G401 (cell line): ENCODE results near the gene CCDC78. TPM values are rescaled to one million over a fixed set of nuclear protein-coding genes. Genes with fewer than 3 reads are reported as not detected.
A peak's percentile ranks its signal among the peaks of the same experiment; 100 is the strongest.

ENCODE experiments used
- DNase-seq: peaks from one replicate; pipeline ENCODE4 v3.0.0-alpha.2; 2015; ENCODE audit warnings: low spot score
- in situ Hi-C: cut with HindIII; loops from 2 replicates; pipeline ENCODE4 v1.10.0; 2016; ENCODE audit warnings: low sequenced_read_pairs, mixed read lengths
- total RNA-seq: library from RNA; depleted of rRNA; stranded (reverse); fragments of >200 nt; shearing (Covaris generic); gene quantifications from 2 replicates; pipeline ENCODE4 v1.2.3, GENCODE V29; 2014

The CCDC78 gene
- total RNA-seq, 1 experiment from 2014 or later, result 26.4 TPM

DNA sequence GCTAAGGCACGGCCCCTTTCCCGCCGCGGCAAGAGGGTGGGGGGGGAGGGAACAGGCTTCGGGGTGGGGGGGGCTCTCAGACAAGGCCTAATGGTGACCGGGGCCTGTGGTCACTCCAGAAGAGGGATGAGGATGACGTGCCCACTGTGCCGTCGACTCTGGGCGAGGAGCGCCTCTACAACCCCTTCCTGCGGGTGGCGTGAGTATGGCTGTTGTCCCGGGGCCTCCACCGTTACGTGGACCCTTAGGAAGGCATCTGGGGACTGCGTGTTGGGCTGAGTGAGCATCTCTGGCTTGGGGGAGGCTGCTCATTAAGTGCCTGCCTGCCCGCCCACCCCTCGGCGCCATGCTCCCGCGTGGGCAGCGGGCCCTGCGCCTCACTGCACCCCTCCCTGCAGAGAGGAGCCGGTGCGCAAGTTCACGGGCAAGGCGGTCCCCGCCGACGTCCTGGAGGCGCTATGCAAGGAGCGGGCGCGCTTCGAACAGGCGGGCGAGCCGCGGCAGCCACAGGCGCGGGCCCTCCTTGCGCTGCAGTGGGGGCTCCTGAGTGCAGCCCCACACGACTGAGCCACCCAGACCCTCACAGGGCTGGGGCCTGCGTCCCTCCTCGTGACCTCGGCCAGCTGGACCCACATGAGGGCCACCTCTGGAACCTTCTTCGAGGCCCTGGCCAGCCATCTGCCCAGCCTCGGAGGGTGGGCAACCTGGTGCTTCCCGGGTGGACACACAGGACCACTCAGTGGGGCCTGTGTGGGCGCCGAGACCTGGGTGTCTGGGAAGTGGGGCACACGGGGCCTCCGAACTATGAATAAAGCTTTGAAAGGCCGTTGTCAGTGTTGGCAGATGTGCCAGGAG is 2.9 kb upstream of the CCDC78 start:
- in situ Hi-C loops, result no loop called here
- no peak for DNase-seq

DNA sequence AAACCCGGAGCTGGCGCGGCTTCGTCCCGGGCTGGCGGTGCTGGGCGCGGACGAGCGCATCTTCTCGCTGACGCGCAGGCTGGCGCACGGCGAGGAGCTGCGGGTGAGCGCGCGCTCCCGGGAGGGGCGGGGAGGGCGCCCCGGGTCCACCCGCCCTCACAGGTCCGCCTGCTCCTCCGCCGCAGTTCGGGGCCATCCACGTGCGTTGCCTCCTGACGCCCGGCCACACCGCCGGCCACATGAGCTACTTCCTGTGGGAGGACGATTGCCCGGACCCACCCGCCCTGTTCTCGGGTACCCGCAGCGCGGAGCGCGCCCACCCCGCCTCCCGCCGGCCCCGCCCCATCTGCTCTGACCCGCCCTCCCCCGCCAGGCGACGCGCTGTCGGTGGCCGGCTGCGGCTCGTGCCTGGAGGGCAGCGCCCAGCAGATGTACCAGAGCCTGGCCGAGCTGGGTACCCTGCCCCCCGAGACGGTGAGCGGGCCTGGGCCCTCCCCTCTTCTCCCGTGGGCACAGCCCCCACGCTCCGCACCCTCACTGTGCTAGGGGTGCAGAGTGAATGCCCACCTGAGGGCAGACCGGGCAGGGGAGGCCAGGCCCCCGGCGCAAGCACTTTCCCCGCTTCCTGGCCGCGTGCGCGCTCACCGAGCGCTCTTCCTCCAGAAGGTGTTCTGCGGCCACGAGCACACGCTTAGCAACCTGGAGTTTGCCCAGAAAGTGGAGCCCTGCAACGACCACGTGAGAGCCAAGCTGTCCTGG is 2.1 kb upstream of the CCDC78 start:
- peak; percentile 81 for DNase-seq

DNA sequence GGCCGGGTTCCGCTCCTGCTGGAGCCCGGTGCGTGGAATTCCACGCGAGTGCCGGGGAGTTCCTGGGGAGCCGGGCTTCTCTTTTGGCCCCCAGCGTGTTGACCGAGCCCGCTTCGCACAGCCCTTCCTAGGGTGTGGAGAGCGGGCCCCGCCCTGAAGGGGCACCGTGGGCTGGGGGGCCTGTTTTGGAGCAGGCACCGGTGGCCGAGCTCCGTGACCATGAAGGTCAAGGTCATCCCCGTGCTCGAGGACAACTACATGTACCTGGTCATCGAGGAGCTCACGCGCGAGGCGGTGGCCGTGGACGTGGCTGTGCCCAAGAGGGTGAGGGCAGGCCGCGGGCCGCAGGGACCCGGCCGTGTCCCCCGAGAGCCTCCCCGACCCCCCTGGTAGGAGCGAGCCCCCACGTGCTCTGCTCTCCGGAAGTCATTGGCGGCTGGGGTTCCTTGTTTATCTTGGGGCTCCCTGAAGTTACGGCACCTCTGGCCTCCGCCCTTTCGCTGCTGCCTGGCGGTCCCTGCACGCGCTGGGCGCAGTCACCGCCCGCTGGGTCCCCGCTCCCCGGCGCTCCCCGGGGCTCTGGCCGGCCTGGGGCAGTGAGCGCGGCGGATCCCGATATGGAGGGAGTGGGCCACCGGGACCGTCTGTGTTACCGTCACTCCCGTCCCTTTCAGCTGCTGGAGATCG is 1.2 kb upstream of the CCDC78 start:
- no peak for DNase-seq
- in situ Hi-C loops, result no loop called here

More for the DNA sequence above, 2.1 kb upstream of the CCDC78 start:
- in situ Hi-C loops, result no loop called here

DNA sequence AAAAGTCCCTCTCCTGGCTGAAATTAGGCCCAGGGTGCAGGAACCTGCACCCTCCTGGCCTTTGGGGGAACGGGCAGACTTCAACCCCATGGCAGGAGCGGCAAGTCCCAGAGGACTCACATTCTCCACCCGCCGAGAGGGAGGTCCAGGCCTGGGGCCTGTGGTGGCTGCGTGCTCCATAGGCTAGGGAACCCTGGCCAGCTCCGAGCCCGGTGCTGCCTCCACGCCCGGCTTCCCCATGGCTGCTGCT is 130 bp downstream of the CCDC78 start:
- no peak for DNase-seq
- in situ Hi-C loops, result no loop called here

DNA sequence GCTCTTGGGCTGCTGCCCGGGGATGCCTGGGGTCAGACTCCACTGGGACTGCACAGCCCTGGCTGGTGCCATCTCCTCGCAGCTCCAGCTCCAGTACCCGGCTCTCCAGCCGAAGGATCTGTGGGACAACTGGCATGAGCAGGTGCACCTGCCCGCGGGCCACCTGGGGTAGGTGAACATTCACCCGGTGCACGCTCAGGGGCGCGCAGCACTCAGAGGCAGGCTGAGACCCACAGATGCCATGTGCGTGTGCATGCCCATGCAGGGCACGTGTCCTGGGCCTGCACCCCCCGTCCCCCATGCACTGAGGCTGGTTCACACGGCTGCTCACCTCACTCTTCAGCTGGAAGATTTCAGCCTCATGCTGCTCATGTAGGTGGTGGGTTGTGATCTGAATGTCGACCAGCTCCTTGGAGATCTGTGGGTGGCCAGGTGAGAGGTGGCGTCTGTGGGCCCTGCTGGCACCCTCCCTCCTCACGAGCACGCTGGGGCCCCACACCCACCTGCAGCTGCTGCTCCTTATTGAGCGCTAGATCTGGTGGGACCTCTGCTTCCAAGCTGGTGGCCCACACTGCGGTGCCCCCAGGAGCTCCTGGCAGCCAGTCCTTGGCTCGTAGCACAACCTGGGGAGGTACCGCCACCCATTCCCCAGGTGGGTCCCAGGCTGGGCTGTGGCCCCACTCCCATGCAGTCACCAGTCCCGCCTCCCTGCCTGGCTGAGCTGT is 618 bp downstream of the CCDC78 start:
- no peak for DNase-seq
- in situ Hi-C loops, result no loop called here

DNA sequence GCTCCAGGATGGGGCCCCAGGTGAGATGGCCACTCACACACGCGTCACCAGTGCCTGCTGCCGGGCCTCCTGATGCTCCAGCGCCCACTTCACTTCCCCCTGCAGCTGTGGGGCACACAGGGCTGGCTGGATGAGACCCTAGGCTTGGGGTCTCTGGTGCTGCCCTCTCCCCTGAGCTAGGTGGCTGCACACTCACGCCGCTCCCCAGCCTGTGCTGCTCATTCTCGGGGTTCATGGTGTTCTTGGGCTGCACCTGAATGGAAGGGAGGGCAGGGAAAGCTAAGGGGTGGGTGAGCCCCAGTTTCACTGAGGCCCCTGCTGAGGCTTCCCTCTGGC is 1.2 kb downstream of the CCDC78 start:
- in situ Hi-C loops, result no loop called here

DNA sequence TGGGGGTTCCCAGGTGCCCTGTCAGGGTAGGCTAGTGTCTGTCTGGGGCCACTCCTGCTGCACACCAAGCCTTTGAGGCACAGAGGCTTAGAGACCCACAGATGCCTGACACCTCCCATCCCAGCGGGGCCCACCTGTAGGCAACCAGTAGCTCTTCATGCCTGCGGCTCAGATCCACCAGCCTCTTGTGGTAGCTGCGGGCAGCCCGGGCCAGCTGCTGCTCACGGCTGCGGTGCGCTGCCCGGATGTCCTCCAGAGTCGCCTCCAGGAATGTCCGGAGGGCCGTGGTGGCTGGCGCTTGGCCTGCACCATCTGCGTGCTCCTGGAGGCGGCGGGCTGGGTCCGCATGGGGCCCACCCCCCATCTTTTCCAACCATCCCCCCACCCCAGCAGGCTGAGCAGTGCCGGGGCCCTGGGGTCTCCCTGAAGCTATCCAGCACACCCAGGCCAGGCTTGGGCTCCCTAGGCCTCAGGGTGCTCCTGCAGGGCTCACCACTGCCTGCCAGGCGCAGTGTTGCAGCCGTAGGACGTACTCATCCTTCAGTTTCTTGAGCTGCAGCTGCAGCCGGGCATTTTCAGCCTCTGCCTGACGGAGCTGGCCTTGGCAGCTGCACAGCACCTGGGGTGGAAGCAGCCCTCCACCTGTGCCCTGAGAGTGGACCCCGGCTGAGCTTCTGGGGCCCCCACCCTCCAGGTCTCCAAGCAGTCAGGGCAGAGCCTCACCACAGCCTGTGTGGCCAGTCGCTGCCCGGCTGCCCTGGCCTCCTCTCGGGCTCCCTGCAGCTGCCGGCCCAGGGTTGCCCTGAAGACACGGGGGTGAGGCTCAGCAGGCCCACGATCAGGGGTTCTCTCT is 1.8 kb downstream of the CCDC78 start:
- in situ Hi-C loops, result loop anchor here (25.0 kb wide), 1 partner anchor 138 kb away; no protein-coding TSS in a partner anchor
- peak; percentile 29 for DNase-seq

More for the DNA sequence above, 1.2 kb downstream of the CCDC78 start:
- no peak for DNase-seq

DNA sequence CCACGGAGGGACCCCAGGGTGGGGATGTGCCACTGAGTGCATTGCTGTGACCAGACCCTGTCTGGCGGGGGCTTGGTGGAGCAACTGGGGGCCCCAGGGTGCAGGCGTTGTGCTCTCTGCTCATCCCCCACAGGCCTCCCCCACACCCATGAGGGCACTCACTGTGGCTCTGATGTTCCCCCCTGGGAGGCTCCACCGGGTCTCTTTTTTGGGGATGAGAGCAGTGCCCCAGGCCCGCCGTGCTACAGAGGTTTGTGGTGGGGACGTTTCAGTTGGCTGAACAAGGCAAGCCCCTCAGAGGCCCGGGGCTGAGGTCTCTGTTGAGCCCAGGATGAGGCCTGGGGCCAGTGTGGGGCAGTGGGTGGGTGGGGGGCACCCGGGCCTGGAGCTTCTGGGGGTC is 2.5 kb downstream of the CCDC78 start:
- in situ Hi-C loops, result loop anchor here (25.0 kb wide), 1 partner anchor 139 kb away; no protein-coding TSS in a partner anchor
- DNase-seq, result no peak

DNA sequence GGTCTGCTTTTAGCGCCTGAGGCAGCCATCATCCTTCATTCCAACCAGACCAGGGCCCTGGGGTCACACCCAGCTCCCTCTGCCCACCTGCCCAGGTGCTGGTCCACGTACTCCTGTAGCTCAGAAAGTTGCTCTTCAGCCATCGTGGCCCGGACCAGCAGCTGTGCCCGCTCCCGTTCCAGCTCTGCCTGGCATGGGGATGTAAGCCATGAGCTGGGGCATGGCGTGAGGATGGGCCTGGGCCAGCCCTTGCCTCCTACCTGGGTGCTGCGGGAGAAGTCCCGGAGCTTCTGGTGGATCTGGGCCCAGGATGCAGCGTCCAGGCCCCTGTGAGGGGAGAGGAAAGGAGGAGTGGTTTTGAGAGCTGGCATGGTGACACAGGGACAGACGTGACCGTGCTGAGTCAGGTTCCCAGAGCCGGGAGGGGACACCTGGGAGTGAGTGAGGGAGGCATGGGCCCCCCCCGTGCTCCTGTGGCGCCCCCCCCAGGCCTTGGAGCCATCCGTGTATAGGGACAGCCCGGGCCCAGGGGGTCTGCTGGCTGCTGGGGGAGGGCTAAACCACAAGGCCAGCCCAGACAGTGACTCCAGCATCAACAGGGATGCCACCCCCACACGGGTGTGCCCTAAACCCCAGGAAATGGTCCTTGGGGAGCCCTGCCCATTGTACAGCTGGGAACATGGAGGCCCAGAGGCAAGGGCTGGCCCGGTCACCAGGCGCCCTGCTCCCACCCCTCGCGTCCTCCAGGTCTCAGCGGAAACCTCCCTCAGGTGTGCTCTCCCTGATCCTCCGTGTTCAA is 3.2 kb downstream of the CCDC78 start:
- peak; percentile 19 for DNase-seq
- in situ Hi-C loops, result loop anchor here (25.0 kb wide), 1 partner anchor 139 kb away; no protein-coding TSS in a partner anchor

DNA sequence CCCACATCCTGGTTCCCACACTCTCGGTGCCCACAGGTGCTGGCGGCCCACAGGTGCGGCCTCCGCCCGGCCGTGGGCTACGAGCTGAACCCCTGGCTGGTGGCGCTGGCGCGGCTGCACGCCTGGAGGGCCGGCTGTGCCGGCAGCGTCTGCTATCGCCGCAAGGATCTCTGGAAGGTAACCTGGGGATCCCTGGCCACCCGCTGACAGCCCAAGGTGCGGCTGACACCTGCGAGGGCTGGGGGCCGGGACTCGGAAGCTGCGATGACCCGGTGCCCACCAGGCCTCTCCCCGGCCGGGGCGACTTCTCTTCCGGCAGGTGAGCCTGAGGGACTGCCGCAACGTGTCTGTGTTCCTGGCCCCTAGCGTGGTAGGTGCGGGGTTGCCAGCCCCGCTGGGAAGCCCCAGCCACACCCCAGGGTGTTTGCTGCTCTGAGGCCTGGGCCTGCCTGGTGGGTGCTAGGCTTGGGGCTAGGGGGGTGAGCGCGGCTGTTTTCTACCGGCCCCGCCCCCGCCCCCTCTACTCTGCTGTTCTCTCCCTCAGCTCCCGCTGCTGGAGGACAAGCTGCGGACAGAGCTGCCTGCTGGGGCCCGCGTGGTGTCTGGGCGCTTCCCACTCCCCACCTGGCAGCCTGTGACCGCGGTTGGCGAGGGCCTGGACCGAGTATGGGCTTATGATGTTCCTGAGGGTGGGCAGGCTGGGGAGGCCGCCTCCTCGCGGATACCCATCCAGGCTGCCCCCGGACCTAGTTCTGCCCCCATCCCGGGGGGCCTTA is 4.3 kb downstream of the CCDC78 start:
- peak; percentile 3 for DNase-seq
- in situ Hi-C loops, result loop anchor here (25.0 kb wide), 1 partner anchor 140 kb away; no protein-coding TSS in a partner anchor

DNA sequence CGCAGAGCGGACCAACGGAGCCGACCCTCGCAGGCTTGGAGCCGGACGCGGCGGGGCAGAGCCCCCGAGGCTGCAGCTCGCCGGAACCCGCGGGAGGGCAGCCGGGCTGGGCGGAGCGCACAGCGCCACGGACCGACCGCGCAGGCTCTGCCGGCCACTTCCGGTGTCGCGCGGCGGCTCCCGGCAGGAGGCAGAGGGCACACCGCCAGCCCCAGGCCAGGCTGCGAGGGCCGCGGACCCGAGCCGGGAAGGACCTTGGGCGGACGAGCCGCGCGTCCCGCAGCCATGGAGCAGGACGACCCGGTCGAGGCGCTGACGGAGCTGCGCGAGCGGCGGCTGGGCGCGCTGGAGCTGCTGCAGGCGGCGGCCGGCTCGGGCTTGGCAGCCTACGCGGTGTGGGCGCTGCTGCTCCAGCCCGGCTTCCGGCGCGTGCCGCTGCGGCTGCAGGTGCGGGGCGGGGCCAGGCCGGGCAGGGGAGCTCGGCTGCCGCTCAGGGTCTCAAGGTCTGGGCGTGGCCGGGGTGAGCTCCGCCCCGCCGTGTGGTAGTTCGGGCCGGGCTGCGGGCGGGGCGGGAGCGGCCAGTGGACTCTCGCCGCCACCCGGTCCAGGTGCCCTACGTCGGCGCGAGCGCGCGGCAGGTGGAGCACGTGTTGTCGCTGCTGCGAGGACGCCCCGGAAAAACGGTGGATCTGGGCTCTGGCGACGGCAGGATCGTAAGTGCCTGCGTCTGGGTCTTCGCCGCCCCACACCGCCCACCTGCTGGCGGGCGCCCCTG is 5.1 kb downstream of the CCDC78 start, which contains the start of gene ANTKMT:
Gene ANTKMT, plus strand, starts transcription at position 157 of the 775 bp plus-strand sequence. Its CDS starts 129 bp downstream, at position 286.
- in situ Hi-C loops, result loop anchor here (25.0 kb wide), 1 partner anchor 141 kb away; no protein-coding TSS in a partner anchor
- peak; percentile 81 for DNase-seq

DNA sequence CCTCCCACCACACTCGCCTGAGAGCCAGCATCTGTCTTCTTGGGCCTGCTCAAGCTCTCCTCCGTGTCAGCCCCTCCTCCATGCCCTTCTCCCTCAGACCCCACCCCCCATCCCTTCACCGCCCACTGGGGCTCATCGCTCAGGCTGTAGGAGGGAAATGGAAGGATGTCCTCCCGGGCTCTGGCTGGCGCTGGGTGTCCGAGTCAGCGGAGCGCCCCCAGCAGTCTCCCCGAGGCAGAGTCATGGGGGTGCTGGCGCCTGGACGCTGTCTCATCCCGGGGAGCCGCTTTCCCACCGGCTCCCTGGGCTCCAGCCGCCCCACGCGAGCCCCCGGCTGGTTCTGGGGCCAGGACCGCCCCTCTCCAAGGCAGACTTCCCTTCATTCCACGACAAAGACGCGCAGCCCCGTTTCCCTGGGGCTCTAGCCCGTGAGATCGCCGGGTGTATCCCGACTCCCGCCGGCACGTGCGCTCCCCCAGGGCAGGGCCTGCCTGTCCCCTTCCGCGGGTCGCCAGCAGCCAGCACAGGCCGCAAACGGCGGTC is 5.7 kb downstream of the CCDC78 start:
- DNase-seq, result peak; percentile 77
- in situ Hi-C loops, result loop anchor here (25.0 kb wide), 1 partner anchor 142 kb away; no protein-coding TSS in a partner anchor

DNA sequence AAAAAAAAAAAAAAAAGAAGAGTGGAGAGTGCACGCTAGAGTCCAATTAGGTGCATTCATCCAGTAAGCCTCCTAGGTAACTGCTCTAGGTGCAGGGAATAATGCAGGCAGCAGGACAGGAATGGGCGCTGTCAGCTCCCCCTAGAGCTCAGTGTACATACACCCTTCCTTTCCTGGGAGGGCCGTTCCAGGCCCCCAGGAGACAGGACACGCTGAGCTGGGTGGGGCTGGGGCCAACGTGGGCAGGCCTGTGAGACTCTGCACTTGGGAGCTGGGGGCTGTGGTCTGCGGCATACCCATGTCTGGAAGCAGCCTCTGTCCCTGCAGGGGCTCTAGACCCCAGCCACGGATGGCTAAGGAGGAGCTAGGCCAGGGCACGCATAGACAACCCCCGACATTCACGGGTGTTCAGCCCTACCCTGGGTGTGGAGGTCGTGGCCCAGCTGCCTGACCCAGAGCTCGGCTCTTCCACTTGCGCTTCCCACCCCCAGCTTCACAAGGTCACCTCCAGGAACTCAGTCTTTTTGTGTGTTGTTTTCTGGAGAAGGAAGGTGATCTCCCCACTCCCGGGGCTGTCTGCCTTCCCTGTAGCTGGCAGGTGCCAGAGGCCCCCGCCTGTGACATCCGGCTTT is 6.3 kb downstream of the CCDC78 start:
- in situ Hi-C loops, result loop anchor here (10.0 to 25.0 kb wide), 2 partner anchors 142 to 255 kb away; partner anchors contain the start of gene LMF1
- DNase-seq, result no peak

DNA sequence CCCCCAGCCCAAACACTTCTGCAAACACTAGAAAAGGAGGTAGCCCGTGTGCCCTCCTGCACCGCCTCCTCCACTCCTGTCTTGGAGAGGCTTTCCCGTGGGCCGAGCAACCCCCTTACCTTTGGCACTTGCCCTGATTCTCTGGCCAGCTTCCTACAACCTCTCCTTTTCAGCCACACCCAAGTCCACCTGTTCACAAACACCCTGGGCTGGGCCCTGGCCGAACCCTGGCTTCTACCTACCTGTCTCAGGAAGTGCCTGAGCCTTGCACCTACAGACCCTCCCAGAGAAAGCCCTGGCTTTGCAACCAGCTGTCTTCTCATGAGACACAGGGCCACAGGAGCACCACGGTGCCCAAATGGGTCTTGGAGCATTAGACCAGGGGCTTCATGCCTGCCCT is 7.3 kb downstream of the CCDC78 start:
- DNase-seq, result no peak
- in situ Hi-C loops, result loop anchor here (10.0 to 25.0 kb wide), 2 partner anchors 143 to 256 kb away; partner anchors contain the start of gene LMF1

DNA sequence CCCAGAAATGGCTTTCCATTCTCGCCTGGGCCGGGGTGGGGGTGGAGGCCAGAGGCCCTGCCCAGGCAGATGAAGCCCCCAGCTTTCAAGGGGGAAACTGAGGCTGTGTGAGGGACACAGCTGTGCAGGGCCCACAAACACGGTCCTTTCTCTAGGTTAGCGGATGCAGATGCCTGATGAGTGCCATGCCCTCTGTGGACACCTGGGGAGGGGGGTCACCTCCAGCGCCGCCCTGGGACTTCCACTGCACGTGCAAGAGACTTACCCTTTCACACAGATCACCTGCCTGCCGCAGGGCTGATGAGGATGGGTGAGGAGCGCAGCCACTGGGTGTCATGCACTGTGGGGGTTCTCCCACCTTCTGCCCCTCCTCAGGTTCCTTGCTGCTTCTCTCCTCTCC is 7.9 kb downstream of the CCDC78 start:
- in situ Hi-C loops, result loop anchor here (10.0 to 25.0 kb wide), 2 partner anchors 144 to 256 kb away; partner anchors contain the start of gene LMF1
- DNase-seq, result no peak
